B cell (primary cell): ENCODE results near the gene PDE3A. TPM values are rescaled to one million over a fixed set of nuclear protein-coding genes. Genes with fewer than 3 reads are reported as not detected.

Experiments
- ATAC-seq: fragments of 200-7000 bp; cut with Tn5 transposase; one replicate; pipeline ENCODE4 v1.10.0; 2021; ENCODE audit warnings: low read depth, mild to moderate bottlenecking, moderate number of reproducible peaks, moderate library complexity
- CTCF ChIA-PET: fragments of 350-600 bp; sonication (Branson Sonifier 250); formaldehyde crosslinking; loops from one replicate; lab custom pipeline; 2021; ENCODE audit warnings: antibody characterized with exemption, inconsistent platforms; lab: Charles Lee
- POLR2A ChIA-PET: fragments of 350-600 bp; sonication (Branson Sonifier 250); formaldehyde crosslinking; loops from one replicate; lab custom pipeline; 2021; ENCODE audit warnings: antibody characterized with exemption; lab: Charles Lee
- DNase-seq: peaks from one replicate; pipeline ENCODE4 v3.0.0; 2013
- H2AFZ ChIP-seq: 2 replicates; pipeline ENCODE4 v1.6.1; 2012; ENCODE audit warnings: mild to moderate bottlenecking, low read depth, low read length; ENCODE audit not compliant: insufficient read depth, poor library complexity, severe bottlenecking
- H3K27ac ChIP-seq, 2 donors: 1 replicate in 1 of 2; 2 replicates in 1 of 2; pipeline ENCODE4 v1.5.1; 2012 to 2013; ENCODE audit warnings: low read length in 2 of 2, mild to moderate bottlenecking in 2 of 2, moderate library complexity in 1 of 2
- H3K27me3 ChIP-seq, 4 experiments: fragments of 200-600 bp in 1 of 4; sonication (generic) in 1 of 4; replicated peaks in 1 of 4; 1 replicate in 2 of 4; 2 replicates in 2 of 4; pipeline versions ENCODE4 v1.6.1 to v1.7.0; 2013 to 2016; ENCODE audit warnings: low read length in 3 of 4, mild to moderate bottlenecking in 2 of 4, mixed read lengths in 1 of 4, moderate library complexity in 1 of 4; ENCODE audit not compliant: insufficient read depth in 4 of 4, control insufficient read depth in 3 of 4; ENCODE audit errors: control extremely low read depth in 1 of 4
- H3K36me3 ChIP-seq, 2 experiments: replicated peaks in 1 of 2; 1 replicate in 1 of 2; 2 replicates in 1 of 2; pipeline versions ENCODE4 v1.6.1 to v1.7.1; 2013; ENCODE audit warnings: low read length in 1 of 2; ENCODE audit not compliant: insufficient read depth in 2 of 2, control insufficient read depth in 1 of 2; ENCODE audit errors: control extremely low read depth in 1 of 2, extremely low read depth in 1 of 2
- H3K4me1 ChIP-seq, 2 donors: fragments of 200-600 bp in 1 of 2; sonication (generic) in 1 of 2; 1 replicate in 1 of 2; 2 replicates in 1 of 2; pipeline versions ENCODE4 v1.5.1 to v1.6.1; 2013 to 2017; ENCODE audit warnings: low read length in 2 of 2; ENCODE audit not compliant: control insufficient read depth in 2 of 2, insufficient read depth in 2 of 2
- H3K4me2 ChIP-seq: replicated peaks from 2 replicates; pipeline ENCODE3; 2012; ENCODE audit warnings: mild to moderate bottlenecking, low read depth, low read length; ENCODE audit not compliant: poor library complexity, severe bottlenecking
- H3K4me3 ChIP-seq, 5 experiments: fragments of 200-600 bp in 1 of 5; sonication (generic) in 1 of 5; 1 replicate in 3 of 5; 2 replicates in 2 of 5; pipeline versions ENCODE4 v1.5.1 to v1.7.0; 2011 to 2016; ENCODE audit warnings: low read length in 4 of 5, mild to moderate bottlenecking in 4 of 5, low read depth in 2 of 5, control low read depth in 1 of 5, moderate library complexity in 1 of 5; ENCODE audit not compliant: insufficient read depth in 1 of 5; ENCODE audit errors: control extremely low read depth in 1 of 5, extremely low read depth in 1 of 5
- H3K79me2 ChIP-seq: fragments of 200-600 bp; sonication (generic); one replicate; pipeline ENCODE4 v1.6.0; 2016; ENCODE audit warnings: low read length; ENCODE audit not compliant: control insufficient read depth, insufficient read depth
- H3K9ac ChIP-seq: fragments of 200-600 bp; sonication (generic); 2 replicates; pipeline ENCODE4 v1.6.1; 2017; ENCODE audit warnings: mild to moderate bottlenecking, low read length, moderate library complexity
- H3K9me3 ChIP-seq, 3 donors: one replicate each; pipeline versions ENCODE4 v1.6.1 to v1.7.1; 2013; ENCODE audit warnings: low read length in 2 of 3; ENCODE audit not compliant: control insufficient read depth in 2 of 3, insufficient read depth in 1 of 3; ENCODE audit errors: control extremely low read depth in 1 of 3
- H4K20me1 ChIP-seq: 2 replicates; pipeline ENCODE4 v1.6.0; 2012; ENCODE audit warnings: mild to moderate bottlenecking, low read length; ENCODE audit not compliant: insufficient read depth, control insufficient read depth, poor library complexity, severe bottlenecking
- H3K27ac Mint-ChIP-seq: one replicate; pipeline ENCODE4 v1.8.0; 2021; ENCODE audit warnings: mixed read lengths
- H3K27me3 Mint-ChIP-seq: one replicate; pipeline ENCODE4 v1.8.0; 2021; ENCODE audit warnings: mixed read lengths
- H3K4me1 Mint-ChIP-seq: one replicate; pipeline ENCODE4 v1.8.0; 2021; ENCODE audit warnings: mixed read lengths
- H3K4me3 Mint-ChIP-seq: one replicate; pipeline ENCODE4 v1.8.0; 2021; ENCODE audit warnings: mixed read lengths
- H3K9me3 Mint-ChIP-seq: one replicate; pipeline ENCODE4 v1.8.0; 2022; ENCODE audit warnings: mixed read lengths; ENCODE audit not compliant: insufficient read depth
- CTCF ChIP-seq: fragments of 200-600 bp; IDR thresholded peaks from one replicate; pipeline ENCODE4 v1.8.0; 2022; ENCODE audit warnings: antibody characterized with exemption, mild to moderate bottlenecking
- EZH2 ChIP-seq: IDR thresholded peaks from 2 replicates; pipeline ENCODE4 v1.6.1; 2012; ENCODE audit warnings: borderline replicate concordance, low read depth, mild to moderate bottlenecking, moderate library complexity, low read length; ENCODE audit not compliant: insufficient read depth, poor library complexity, severe bottlenecking
- WGBS: methylation state at CpG from one replicate; pipeline ENCODE4 v1.1.5; 2013; ENCODE audit warnings: missing lambda C conversion rate; ENCODE audit not compliant: insufficient coverage; 5-methylcytosine and 5-hydroxymethylcytosine counted together
- intact Hi-C: fragments of 100-400 bp; cut with micrococcal nuclease; formaldehyde crosslinking; loops from one replicate; pipeline ENCODE4 v1.10.0; 2022
- polyA plus RNA-seq: library from polyadenylated mRNA; depleted of rRNA; stranded (reverse); fragments of >200 nt; gene quantifications from 2 replicates; pipeline ENCODE4 v1.2.3, GENCODE V29; 2012
- total RNA-seq, 2 donors: library from RNA; stranded (reverse); fragments of 120-200 nt in 1 of 2; gene quantifications; 1 replicate in 1 of 2; 2 replicates in 1 of 2; pipeline versions ENCODE4 v1.2.3 to v1.2.4, GENCODE V29; 2013 to 2022

Gene PDE3A
- total and polyA plus RNA-seq, 2 donors (not counting 1 experiment from before 2014, with no cell fraction given), result not detected

GRCh38 chr12:20421421-20421820 lies 53.1 kb downstream of the PDE3A start:
- no peak overlapping the region for H2AFZ ChIP-seq
- 25% methylated on average over 1 of the region's 2 CpGs for WGBS

GRCh38 chr12:20423557-20423956 lies 55.2 kb downstream of the PDE3A start:
- DNase-seq, result no peak
- no peaks in the 10 kb centered on the region for H4K20me1 ChIP-seq
- WGBS, result no CpG with 5 or more reads among the region's 3 CpGs
- no peak overlapping the region for H3K27ac Mint-ChIP-seq
- TF ChIP-seq CTCF (no peak), EZH2 (no peak)
- no peaks in the 10 kb centered on the region for H3K9me3 ChIP-seq
- no peaks in the 10 kb centered on the region for H3K4me1 Mint-ChIP-seq
- no peaks in the 10 kb centered on the region for H3K27me3 Mint-ChIP-seq
- H3K4me3 Mint-ChIP-seq, result no peak overlapping the region
- ATAC-seq, result no peak
- H3K36me3 ChIP-seq, result no peaks in the 10 kb centered on the region
- H3K27ac ChIP-seq, result no peak overlapping the region
- no peak overlapping the region for H3K4me2 ChIP-seq
- H3K9me3 Mint-ChIP-seq, result no peaks in the 10 kb centered on the region
- H2AFZ ChIP-seq, result no peak overlapping the region
- intact Hi-C loops, result no loop called here
- H3K79me2 ChIP-seq, result no peaks in the 10 kb centered on the region
- H3K4me3 ChIP-seq, result no peak overlapping the region
- H3K27me3 ChIP-seq, result no peaks in the 10 kb centered on the region
- CTCF ChIA-PET, result no interaction called here
- H3K4me1 ChIP-seq, result no peaks in the 10 kb centered on the region
- POLR2A ChIA-PET, result no interaction called here
- no peak overlapping the region for H3K9ac ChIP-seq

More at GRCh38 chr12:20421421-20421820, 53.1 kb downstream of the PDE3A start:
- Mint-ChIP-seq H3K27ac (no peak overlapping the region), H3K9me3 (no peaks in the 10 kb centered on the region), H3K4me3 (no peak overlapping the region), H3K4me1 (no peaks in the 10 kb centered on the region), H3K27me3 (no peaks in the 10 kb centered on the region)
- Histone ChIP-seq H3K9me3 (no peaks in the 10 kb centered on the region), H3K79me2 (no peaks in the 10 kb centered on the region), H3K4me3 (no peak overlapping the region), H3K4me1 (no peaks in the 10 kb centered on the region), H3K27me3 (no peaks in the 10 kb centered on the region), H4K20me1 (no peaks in the 10 kb centered on the region), H3K36me3 (no peaks in the 10 kb centered on the region), H3K27ac (no peak overlapping the region), H3K9ac (no peak overlapping the region), H3K4me2 (no peak overlapping the region)
- ChIA-PET CTCF (no interaction called here), POLR2A (no interaction called here)
- no peak for TF ChIP-seq CTCF
- TF ChIP-seq EZH2, result no peak
- ATAC-seq, result no peak
- intact Hi-C loops, result no loop called here
- DNase-seq, result no peak
